Stimulated activated CD8-positive, alpha-beta memory T cell treated with anti-CD3 and anti-CD28 coated beads, Interleukin-7, amount 100 ng/mL, for 24 hours (primary cell): Measurements from ENCODE around the gene MAPK11.
"Not testable (repeated sequence)": the region's sequence is repeated elsewhere in the genome, so short reads cannot be mapped to it uniquely, and the experiment has no call there.

Experiments
- DNase-seq: peaks from one replicate; pipeline ENCODE4 v3.0.0-alpha.2; 2020; ENCODE audit warnings: low read depth

Gene MAPK11

DNA sequence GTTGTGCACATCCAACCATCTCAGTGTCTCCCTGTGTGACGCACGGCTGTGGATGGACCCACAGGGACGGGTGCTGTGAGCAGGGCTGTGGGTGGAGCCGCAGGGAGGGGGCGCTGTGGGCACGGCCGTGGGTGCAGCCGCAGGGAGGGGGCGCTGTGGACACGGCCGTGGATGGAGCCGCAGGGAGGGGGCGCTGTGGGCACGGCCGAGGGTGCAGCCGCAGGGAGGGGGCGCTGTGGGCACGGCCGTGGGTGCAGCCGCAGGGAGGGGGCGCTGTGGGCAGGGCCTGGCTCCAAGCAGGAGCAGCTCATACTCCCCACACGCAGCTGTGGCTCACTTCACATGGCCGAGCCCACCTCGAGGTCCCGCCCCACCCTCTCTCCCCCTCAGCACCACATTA is 6.0 kb upstream of the MAPK11 start:
- no peak for DNase-seq

DNA sequence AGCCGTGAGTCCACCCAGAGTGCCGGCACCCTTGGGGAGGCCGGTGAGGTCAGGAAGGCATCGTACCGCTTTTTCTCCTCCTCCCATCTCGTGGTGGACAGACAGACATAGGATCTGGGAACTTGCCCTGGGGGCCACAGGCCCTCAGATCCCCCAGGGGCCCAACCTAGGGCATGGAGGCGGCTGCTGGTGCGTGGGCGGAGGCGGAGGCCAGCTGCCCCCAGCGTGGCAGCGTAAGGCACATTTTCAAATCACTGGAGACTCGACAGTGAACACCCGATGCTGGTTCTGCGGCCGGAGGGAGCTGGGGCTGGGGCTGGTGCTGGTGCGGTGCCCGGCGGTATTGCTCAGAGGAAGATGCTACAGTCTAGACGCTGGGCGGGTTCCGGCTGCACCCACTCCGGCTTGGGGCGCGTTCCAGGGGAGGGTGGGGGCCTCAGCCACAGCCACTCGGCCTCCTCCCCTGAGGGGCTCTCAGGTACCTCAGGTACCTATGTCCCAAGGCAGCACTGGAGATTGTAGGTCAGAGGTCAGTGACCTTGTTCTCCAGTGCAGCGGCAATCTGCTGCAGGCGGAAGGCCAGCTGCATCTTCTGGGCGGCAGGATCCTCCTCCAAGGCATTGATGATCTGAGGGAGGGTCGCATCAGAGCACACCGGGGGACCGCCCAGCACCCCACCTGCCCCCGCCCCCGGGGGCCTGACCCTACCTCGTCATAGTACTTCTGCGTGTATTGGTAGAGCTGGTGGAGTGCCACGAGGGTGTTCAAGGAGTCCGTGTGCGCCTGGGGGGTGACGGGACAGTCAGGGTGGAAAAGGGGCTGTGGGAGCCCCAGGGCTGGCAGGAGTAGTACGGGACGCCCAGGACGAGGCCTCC is 5.2 kb upstream of the MAPK11 start:
- no peak for DNase-seq

DNA sequence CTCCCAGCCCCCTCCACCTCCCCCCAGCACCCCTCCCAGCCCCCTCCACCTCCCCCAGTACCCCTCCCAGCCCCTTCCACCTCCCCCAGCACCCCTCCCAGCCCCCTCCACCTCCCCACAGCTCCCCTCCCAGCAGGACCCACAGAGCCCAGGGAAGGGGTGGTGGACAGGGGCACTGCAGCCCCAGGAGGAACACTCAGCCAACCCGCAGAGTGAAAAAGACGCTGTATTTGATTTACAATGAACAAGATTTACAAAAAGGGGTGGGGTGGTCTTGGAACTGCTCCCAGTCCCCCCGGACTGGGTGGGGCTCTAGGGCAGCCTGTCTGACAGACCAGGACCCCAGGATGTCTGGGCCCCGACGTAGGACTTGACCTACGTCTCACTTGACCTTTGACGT is 4.6 kb upstream of the MAPK11 start:
- no peak for DNase-seq

DNA sequence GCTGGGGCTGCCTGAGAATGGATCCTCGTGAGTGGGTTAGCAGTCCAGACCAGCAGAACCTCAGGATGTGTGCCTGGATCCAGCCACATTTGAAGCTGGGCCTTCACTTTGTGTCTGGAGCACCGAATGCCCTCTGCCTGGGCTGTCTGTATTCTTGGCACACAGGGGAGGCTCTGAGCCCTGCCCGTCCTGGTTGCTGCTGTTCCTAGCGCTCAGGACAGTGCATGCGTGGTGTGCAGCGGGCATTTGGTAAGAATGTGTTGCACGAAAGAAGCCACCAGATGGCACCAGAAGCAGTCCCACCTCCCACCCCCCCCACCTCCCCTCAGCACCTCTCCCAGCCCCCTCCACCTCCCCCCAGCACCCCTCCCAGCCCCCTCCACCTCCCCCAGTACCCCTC is 4.1 kb upstream of the MAPK11 start:
- no peak for DNase-seq

DNA sequence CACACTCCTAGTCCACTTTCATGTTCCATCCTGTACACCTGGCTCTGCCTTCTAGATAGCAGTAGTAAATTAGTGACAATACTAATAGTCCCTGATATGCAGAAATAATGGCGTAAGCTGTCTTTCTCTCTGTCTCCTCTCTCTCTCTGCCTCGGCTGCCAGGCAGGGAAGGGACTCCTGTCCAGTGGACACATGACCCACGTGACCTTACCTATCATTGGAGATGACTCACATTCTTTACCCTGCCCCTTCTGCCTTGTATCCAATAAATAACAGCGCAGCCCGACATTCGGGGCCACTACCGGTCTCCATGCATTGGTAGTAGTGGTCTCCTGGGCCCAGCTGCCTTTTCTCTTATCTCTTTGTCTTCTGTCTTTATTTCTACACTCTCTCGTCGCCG is 3.6 kb upstream of the MAPK11 start:
- not testable (repeated sequence) for DNase-seq

DNA sequence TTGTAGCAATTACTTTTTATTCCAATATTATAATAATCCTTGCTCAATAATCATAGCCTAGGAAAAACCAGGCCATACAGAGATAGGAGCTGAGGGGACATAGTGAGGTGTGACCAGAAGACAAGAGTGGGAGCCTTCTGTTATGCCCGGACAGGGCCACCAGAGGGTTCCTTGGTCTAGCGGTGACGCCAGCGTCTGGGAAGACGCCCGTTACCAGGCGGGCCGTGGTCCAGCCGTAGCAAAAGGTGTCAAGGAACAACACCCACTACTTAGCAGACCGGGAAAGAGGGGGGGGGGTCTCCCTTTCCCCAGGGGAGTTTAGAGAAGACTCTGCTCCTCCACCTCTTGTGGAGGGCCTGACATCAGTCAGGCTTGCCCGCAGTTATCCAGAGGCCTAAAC is 3.2 kb upstream of the MAPK11 start:
- not testable (repeated sequence) for DNase-seq

DNA sequence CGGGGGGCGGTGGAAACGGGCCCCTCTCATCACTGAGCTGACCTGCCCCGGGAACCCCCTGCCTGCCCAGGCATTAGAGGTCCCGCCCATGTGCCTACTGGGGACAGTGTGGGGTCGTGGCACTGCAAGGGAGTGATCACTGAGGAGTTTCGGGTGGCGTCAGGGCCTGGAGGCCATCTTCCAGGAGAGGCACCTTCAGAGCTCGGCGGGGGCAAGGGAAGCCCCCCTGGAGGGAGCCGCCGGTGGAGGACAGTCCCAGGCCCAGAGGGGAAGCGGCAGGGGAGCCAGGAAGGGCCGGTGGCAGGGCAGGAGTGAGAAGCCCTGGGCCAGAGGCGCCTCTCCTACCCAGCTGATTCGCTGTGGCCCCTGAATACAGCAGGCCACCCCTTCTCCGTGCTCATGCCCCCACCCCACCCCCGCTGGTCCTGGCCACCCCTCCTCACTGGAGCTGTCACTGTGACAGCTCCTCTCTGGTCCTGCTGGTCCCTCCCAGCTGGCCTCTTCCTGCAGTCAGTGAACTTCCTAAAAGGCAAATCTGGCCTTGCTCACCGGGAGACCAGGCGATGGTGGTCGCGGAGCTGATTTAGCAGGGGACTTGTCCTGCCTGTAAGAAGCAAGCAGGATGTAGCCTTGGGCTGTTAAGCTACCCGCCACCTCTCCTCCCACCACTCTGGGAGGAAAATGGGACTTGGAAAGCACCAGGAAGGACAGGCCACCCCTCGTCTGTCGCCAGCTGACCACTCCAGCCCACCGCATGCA is 2.0 kb upstream of the MAPK11 start:
- DNase-seq, result no peak

DNA sequence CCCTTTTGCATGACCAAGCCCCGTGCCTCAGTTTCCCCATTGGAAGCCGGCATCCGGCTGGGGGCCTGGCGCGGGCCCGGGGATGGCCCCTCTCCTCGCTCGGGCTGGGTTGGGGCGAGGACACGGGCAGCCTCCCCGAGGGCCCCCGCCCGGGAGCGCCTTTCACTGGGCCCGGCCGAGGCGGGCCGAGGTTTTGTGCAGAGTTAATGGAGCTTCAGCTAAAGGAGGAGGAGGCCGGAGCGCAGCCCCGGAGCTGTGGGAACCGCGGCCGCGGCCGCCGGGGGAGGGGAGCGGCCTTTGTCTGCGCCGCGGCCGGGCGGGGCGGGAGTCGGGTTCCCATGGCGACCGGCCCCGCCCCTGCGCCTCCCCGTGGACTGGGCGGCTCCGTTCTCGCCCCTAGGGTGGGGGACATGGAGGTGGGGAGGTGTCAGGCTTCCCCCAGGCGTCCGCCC is 1.4 kb upstream of the MAPK11 start:
- no peak for DNase-seq

DNA sequence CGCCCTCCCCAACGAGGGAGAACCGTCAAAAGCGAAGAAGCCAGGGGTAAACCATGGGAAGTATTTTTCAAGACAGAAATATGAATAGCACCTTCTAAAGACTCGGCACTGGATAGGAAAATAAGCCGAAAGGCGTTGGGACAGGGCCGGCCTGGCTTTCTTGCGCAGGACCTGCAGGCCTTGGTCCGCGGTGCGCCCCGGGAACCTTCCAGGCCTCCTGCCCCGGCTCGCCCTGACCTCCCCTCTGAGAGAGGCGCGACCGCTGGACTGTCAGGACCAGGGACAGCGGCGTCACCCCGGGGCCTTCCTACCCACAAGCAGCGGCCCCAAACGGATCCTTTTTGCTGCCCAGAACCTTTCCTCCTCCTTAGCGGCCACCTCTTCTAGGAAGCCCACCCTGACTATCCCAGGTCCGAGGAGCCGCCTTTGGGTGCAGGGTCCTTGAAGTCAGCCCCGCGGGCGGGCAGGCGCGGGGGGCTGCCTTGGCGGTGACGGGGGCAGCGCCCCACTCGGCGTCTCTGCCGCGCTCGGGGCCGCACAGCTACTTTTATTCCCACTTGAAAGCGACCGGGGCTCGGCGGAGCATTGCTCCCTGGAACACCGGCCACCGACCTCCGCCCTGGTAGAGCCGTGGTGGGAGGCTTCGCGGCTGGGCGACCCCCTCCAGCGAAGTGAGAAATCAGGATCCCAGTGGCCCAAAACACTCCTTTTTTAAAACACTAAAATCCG is 650 bp upstream of the MAPK11 start:
- no peak for DNase-seq

DNA sequence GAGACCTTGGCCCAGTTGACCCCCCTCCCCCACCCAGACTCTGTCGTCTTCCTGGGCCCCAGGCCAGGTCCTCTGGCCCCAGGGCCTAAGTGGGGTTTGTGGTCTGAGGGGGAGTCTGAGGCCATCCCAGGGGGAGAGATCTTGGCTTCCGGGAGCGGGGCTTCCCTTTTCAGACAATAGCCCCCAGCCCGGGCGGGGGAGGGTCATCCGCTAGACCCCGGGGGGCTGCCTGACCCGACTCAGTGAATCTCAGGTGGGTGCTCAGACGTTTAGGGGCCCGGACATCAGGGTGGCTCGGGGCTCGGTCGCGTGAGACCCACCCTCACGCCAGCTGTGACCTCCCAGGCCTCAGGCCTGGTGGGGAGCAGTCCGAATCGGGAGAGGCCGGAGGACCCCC is 609 bp downstream of the MAPK11 start:
- no peak for DNase-seq

DNA sequence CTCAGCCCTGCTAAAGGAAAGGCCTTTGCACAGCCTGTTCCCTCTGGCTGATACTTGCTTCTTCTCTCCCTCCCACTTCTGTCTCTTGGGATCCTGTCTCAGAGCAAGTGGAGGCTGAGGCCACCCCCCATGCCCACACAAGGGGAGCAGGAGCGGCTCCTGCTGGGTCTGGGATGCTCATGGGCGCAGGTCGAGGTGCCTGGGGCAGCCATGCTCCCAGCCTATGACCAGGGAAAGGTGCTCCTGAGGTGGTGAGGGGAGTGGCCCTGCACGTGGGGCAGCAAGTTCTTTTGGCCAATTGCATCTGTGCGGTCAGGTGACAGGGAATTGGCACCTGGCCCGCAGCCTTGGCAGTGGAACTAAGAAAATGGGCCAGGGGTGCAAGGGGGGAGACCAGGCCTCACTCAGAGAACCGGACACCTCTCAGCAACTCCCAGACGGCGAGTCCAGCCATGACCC is 1.5 kb downstream of the MAPK11 start:
- no peak for DNase-seq

DNA sequence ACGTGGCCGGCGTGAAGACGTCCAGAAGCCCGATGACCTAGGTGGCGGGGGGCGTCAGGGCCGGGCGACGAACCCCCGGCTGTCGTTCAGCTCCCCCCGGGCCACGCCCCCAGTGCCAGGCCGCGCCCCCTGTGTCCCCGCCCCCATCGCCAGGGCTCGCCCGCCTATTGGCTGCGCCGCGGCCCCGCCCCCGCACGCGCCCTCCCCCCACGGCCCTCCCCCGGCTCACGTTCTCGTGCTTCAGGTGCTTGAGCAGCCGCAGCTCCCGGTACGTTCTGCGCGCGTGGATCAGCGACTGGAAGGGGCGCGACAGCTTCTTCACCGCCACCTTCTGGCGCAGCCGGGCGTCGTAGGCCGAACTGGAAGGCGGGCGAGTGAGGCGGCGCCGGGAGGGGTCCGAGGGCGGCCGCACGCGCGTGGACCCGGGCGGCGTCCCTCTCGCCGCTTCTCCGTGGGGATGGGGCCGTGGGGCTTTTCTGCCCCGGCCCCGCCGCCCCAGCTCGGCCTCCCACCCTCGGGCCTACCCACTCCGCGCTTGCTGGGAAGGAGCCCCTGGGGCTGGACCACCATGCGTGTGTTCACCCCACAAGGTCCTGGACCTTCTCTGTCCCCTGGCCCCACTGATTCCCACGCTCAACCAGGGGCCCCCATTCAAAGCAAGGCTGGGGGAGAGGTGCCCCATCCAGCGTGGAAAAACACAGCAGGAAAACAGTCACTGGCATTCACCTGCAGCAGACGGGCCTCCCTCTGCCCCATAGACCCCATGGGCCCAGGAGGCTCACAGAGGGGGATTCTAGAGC is 2.4 kb downstream of the MAPK11 start:
- DNase-seq, result no peak

DNA sequence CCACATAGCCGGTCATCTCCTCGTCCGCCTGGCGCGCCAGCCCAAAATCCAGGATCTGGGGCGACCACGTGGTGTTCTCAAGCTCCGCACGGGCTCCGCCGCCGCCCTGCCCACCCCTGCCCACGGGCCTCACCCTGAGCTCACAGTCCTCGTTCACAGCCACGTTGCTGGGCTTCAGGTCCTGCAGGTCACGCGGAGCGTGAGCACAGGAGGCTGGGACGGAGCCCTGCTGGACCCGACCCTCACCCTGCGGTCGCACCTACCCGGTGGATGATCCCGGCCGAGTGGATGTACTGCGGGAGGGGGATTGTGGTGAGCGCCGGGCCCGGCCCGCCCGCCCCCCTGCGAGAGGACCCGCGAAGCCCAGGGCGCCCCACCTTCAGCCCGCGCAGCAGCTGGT is 3.2 kb downstream of the MAPK11 start:
- no peak for DNase-seq

DNA sequence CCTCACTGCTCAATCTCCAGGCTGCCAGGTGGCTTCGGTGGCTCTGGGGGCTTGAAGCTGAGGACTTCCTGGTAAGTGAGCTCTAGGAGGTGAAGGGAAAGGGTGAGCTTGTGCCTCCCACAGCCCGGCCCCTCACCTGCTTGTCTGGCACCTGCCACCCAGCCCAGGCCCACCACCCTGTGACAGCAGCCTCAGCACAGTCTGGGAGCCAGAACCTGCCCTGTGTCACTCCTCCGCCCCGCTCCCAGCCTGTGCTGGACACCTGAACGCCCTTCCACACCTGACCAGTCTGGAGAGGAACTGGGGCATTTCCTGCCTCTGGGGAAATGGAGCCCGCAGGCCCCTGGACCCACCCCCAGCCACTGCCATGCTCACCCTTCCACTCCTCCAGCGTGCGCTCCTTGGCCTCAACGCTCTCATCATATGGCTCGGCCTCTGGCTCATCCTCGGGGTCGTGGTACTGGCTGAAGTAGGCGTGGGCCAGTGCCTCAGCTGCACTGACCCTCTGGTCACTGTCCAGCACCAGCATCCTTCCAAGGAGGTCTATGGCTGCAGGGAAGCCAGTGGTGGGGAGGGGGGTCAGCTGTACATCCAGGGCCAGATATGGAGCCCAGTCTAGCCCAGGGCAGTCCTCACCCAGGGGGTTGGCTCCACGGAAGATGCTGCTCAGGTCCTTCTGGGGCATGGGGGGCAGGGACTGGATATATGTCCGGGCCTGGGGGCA is 5.1 kb downstream of the MAPK11 start:
- no peak for DNase-seq

DNA sequence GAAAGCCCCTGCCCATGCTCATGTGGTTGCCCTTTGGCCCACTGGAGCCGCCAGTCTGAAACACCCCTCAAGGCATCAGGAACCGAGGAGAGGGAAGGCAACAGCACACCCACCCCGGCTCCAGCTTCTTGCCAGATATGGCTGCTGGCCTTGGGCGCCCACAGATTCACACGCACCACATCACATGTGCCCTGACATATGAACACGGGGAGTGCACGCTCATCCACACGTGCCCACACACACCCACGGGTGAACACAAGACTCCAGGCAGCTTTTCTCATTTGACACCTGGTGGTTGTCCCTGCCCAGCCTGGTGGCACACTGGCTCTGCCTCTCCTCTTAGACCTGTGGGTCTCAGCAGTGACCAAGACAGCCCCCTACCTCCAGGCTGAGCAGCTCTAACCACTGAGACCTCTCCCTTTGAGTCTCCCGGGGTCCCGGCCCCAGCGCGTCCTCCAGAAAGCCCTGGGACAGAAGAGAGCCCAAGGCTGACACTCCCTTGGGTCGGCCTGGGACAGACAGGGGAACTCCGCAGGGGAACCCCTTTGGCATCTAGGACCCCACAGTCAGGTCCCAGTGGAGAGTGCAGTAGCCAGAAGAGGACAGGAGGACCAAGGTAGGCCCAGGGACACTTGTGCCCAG is 6.0 kb downstream of the MAPK11 start:
- no peak for DNase-seq

DNA sequence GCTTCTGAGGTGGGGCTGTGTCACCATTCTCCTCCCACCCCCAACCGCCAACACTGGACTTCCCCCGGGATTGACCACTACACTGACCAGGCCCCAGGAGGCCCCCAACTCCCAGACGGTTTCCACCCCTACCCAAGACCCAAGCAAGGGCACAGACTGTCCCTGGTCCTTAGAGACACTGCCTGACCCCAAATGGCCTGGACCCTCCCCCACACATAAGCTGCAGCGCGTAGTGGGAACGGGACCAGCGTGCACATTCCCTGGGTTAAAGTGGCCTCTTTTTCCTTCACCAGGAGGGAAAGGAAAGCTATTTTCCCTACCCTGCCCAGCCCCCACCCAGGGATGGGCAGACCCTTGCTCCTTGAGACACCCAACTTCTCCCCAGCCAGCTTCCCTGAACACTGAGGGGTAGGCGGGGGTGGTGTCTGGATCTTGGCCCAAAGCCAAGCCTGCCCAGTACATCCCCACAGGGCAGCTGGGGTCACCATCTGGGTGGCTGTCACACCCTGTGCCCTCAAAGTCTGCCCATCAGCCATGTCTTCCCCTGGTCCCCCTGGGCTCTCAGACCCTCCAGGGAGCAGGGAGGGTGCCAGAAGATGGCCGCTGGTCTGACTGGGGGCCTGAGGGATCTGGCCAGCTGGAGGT is 7.1 kb downstream of the MAPK11 start:
- DNase-seq, result no peak

DNA sequence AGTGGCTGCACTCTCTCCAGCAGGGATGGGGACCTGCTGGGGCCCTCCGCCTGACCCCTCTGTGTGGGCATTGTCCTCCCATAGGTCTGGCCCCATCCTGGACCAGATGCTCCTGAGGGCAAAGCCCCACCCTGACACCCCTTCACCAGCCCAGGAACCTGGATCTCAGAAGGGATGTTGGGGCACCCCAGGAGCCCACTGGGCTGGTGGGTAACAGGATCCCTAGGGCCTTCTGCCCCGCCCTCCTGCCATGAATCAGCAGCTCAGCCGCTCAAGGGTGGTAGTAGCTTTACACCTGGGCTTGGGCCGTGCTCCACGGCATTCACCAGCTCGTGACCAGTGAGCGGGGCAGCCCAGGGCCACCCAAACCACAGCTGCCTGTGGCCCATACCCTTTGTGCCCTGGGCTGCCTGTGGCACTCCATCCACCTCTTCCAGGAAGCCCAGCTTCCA is 7.7 kb downstream of the MAPK11 start:
- no peak for DNase-seq

DNA sequence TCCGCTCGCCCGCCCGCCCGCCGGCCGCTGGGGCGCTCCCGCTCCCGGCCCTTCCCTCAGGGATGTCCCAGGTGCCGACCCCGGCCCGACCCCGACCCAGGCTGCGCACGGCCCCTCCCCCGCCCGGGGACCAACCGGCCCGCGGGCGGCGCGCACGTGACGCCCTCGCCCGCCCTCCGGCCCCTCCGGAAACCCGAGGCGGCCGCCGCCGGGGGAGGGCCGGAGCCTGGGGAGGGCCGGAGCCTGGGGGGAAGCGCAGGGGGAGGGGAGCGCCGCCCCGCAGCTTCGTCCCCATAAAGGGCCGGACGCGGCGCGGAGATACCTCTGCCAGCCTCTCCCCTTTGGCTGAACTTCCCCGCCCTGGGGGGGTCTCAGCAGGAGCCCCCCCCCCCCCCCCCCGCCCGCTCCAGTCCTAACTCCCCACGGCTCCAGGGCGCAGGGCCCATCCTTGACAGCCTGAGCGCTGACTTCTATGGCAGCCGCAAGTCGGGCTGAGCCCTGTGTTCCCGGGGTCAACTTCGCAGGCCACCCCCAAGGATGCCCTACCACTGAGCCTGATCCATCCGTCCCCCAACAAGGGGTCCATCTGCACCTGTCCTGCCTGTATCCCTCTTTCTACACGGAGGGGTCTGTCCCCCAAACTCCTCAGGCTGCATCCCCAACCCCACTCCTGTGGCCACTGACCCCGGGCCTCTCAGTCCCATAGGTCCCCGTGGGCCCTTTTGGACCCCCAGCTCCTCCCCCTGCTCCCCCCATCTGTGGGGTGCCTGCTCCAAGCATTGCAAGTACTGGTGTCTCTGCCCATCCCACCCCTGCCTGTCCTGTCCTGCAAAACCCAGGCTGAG is 8.3 kb downstream of the MAPK11 start, which contains the start of gene MAPK12:
MAPK12 (minus strand) TSS at position 69 of the 845 bp plus-strand sequence. CDS start 174 bp downstream, outside the sequence.
- DNase-seq, result no peak
